ENCODE measurements around the gene MAP2K2. TPM values are rescaled to one million over a fixed set of nuclear protein-coding genes. Genes with fewer than 3 reads are reported as not detected.

Gene MAP2K2
- total RNA-seq, 2 donors from 2014 or later: 104 to 145 TPM

GRCh38 chr19:4077007-4077374 lies 46.9 kb downstream of the MAP2K2 start:
- WGBS: 81% methylated on average over 3 of the region's 3 CpGs
- Histone ChIP-seq H3K4me1 (replicated peaks) (no peaks in the 10 kb centered on the region), H3K27ac (no peak overlapping the region), H3K36me3 (no peaks in the 10 kb centered on the region), H3K27me3 (replicated peaks; ENCODE audit: insufficient read depth) (no peaks in the 10 kb centered on the region), H3K9me3 (no peaks in the 10 kb centered on the region), H3K4me3 (no peak overlapping the region)
- no peak for DNase-seq (ENCODE audit: low spot score)
- intact Hi-C loops (cut with DNase I): no loop called here
- TF ChIP-seq CTCF (IDR thresholded peaks at IDR 0.05): no peak
- TF ChIP-seq POLR2AphosphoS5 (IDR thresholded peaks at IDR 0.05): no peak
- no peak for TF ChIP-seq POLR2A (IDR thresholded peaks at IDR 0.05)

GRCh38 chr19:4075373-4075772 lies 48.5 kb downstream of the MAP2K2 start:
- no peak overlapping the region for H3K4me3 ChIP-seq
- intact Hi-C loops (cut with DNase I): no loop called here
- H3K9me3 ChIP-seq: no peaks in the 10 kb centered on the region
- no peaks in the 10 kb centered on the region for H3K4me1 ChIP-seq (replicated peaks)
- H3K27me3 ChIP-seq (replicated peaks; ENCODE audit: insufficient read depth): no peaks in the 10 kb centered on the region
- 64% methylated on average over 9 of the region's 9 CpGs for WGBS
- TF ChIP-seq POLR2AphosphoS5 (IDR thresholded peaks at IDR 0.05): no peak
- TF ChIP-seq CTCF (IDR thresholded peaks at IDR 0.05): no peak
- no peak for TF ChIP-seq POLR2A (IDR thresholded peaks at IDR 0.05)
- DNase-seq (ENCODE audit: low spot score): no peak
- no peaks in the 10 kb centered on the region for H3K36me3 ChIP-seq
- no peak overlapping the region for H3K27ac ChIP-seq

- DNase-seq (ENCODE audit: low spot score): no peak
- Histone ChIP-seq H3K4me3 (no peak overlapping the region), H3K36me3 (no peaks in the 10 kb centered on the region), H3K27me3 (replicated peaks; ENCODE audit: insufficient read depth) (no peaks in the 10 kb centered on the region), H3K4me1 (replicated peaks) (peaks cover 3% of the 10 kb centered on the region), H3K27ac (no peak overlapping the region), H3K9me3 (no peaks in the 10 kb centered on the region)
- 88% methylated on average over 3 of the region's 3 CpGs for WGBS
- intact Hi-C loops (cut with DNase I): no loop called here
- TF ChIP-seq CTCF (IDR thresholded peaks at IDR 0.05) (no peak), POLR2AphosphoS5 (IDR thresholded peaks at IDR 0.05) (no peak), POLR2A (IDR thresholded peaks at IDR 0.05) (no peak)
Observed at GRCh38 chr19:4071610-4072009, 52.3 kb downstream of the MAP2K2 start.

GRCh38 chr19:4069331-4069959 lies 54.5 kb downstream of the MAP2K2 start:
- WGBS: 65% methylated on average over 12 of the region's 12 CpGs
- peaks cover 3% of the 10 kb centered on the region for H3K4me1 ChIP-seq (replicated peaks)
- intact Hi-C loops (cut with DNase I): no loop called here

More at GRCh38 chr19:4069331-4069959, 54.5 kb downstream of the MAP2K2 start:
- no peaks in the 10 kb centered on the region for H3K36me3 ChIP-seq
- no peaks in the 10 kb centered on the region for H3K9me3 ChIP-seq
- H3K4me3 ChIP-seq: no peak overlapping the region
- no peak for TF ChIP-seq CTCF (IDR thresholded peaks at IDR 0.05)
- no peak for TF ChIP-seq POLR2AphosphoS5 (IDR thresholded peaks at IDR 0.05)
- no peak for TF ChIP-seq POLR2A (IDR thresholded peaks at IDR 0.05)
- H3K27me3 ChIP-seq (replicated peaks; ENCODE audit: insufficient read depth): no peaks in the 10 kb centered on the region
- H3K27ac ChIP-seq: no peak overlapping the region
- no peak for DNase-seq (ENCODE audit: low spot score)
